ENCODE measurements around the gene DIP2A. TPM values are rescaled to one million over a fixed set of nuclear protein-coding genes. Genes with fewer than 3 reads are reported as not detected.

The DIP2A gene
- polyA plus RNA-seq, 3 donors: 4.6 to 55.4 (median 6.1) TPM

- Histone ChIP-seq H3K4me1 (ENCODE audit: control insufficient read depth in 1 of 2, insufficient read depth in 2 of 2, low read length in 2 of 2) (no peaks in the 10 kb centered on the region), H4K20me1 (ENCODE audit: insufficient read depth, low read length) (no peaks in the 10 kb centered on the region), H3K9ac (ENCODE audit: insufficient read depth, low read length, poor library complexity, severe bottlenecking) (no peak overlapping the region), H3K4me3 (replicated peaks in 1 of 3; ENCODE audit: low read depth in 2 of 3, low read length in 3 of 3) (no peak overlapping the region), H3K27me3 (ENCODE audit: control insufficient read depth in 2 of 2, insufficient read depth in 2 of 2, low read length in 2 of 2) (no peaks in the 10 kb centered on the region), H2AFZ (ENCODE audit: insufficient read depth, low read depth, low read length, poor library complexity, severe bottlenecking) (no peak overlapping the region), H3K79me2 (ENCODE audit: insufficient read depth, low read length) (no peaks in the 10 kb centered on the region), H3K4me2 (replicated peaks; ENCODE audit: extremely low read depth, low read length, poor library complexity, severe bottlenecking) (no peak overlapping the region), H3K9me3 (replicated peaks in 1 of 2; ENCODE audit: control insufficient read depth in 1 of 2, insufficient read depth in 1 of 2, low read length in 2 of 2) (peaks cover 15 to 54% of the 10 kb centered on the region in 2 donors), H3K36me3 (replicated peaks in 1 of 2; ENCODE audit: control insufficient read depth in 1 of 2, insufficient read depth in 2 of 2, low read length in 2 of 2) (no peaks in the 10 kb centered on the region), H3K27ac (ENCODE audit: low read depth in 1 of 2, low read length in 2 of 2) (no peak overlapping the region)
- intact Hi-C loops (cut with micrococcal nuclease): no loop called here
- no peak overlapping the region for H3K4me3 Mint-ChIP-seq
- peaks cover 0 to 3% of the 10 kb centered on the region in 2 donors for H3K36me3 Mint-ChIP-seq
- no peak for TF ChIP-seq CTCF (IDR thresholded peaks at IDR 0.05)
- H3K4me1 Mint-ChIP-seq: no peaks in the 10 kb centered on the region
- no peak for DNase-seq
- peaks cover 29 to 57% (median 48%) of the 10 kb centered on the region in 7 donors for H3K9me3 Mint-ChIP-seq
- whole genome bisulfite sequencing (ENCODE audit: insufficient coverage): 90% methylated on average over 6 of the region's 8 CpGs
- H3K27me3 Mint-ChIP-seq (ENCODE audit: low read depth in 3 of 3): peaks cover 0 to 2% (median 0%) of the 10 kb centered on the region in 3 donors
- H3K27ac Mint-ChIP-seq: no peak overlapping the region
These were observed 135.6 kb downstream of the DIP2A start for GRCh38 chr21:46594276-46594675.

GRCh38 chr21:46596201-46596600 is 137.5 kb downstream of the DIP2A start:
- Histone ChIP-seq H3K79me2 (ENCODE audit: insufficient read depth, low read length) (no peaks in the 10 kb centered on the region), H3K9ac (ENCODE audit: insufficient read depth, low read length, poor library complexity, severe bottlenecking) (no peak overlapping the region), H3K4me1 (ENCODE audit: control insufficient read depth in 1 of 2, insufficient read depth in 2 of 2, low read length in 2 of 2) (no peaks in the 10 kb centered on the region), H4K20me1 (ENCODE audit: insufficient read depth, low read length) (no peaks in the 10 kb centered on the region), H3K36me3 (replicated peaks in 1 of 2; ENCODE audit: control insufficient read depth in 1 of 2, insufficient read depth in 2 of 2, low read length in 2 of 2) (no peaks in the 10 kb centered on the region), H2AFZ (ENCODE audit: insufficient read depth, low read depth, low read length, poor library complexity, severe bottlenecking) (no peak overlapping the region), H3K4me3 (replicated peaks in 1 of 3; ENCODE audit: low read depth in 2 of 3, low read length in 3 of 3) (no peak overlapping the region), H3K9me3 (replicated peaks in 1 of 2; ENCODE audit: control insufficient read depth in 1 of 2, insufficient read depth in 1 of 2, low read length in 2 of 2) (peaks cover 15 to 54% of the 10 kb centered on the region in 2 donors), H3K27me3 (ENCODE audit: control insufficient read depth in 2 of 2, insufficient read depth in 2 of 2, low read length in 2 of 2) (no peaks in the 10 kb centered on the region), H3K4me2 (replicated peaks; ENCODE audit: extremely low read depth, low read length, poor library complexity, severe bottlenecking) (no peak overlapping the region), H3K27ac (ENCODE audit: low read depth in 1 of 2, low read length in 2 of 2) (no peak overlapping the region)
- H3K27me3 Mint-ChIP-seq (ENCODE audit: low read depth in 3 of 3): no peaks in the 10 kb centered on the region
- DNase-seq: no peak
- H3K4me1 Mint-ChIP-seq: peaks cover under 1% of the 10 kb centered on the region
- intact Hi-C loops (cut with micrococcal nuclease): no loop called here
- H3K27ac Mint-ChIP-seq: no peak overlapping the region
- no peak overlapping the region for H3K4me3 Mint-ChIP-seq
- peaks cover 25 to 49% (median 38%) of the 10 kb centered on the region in 7 donors for H3K9me3 Mint-ChIP-seq
- H3K36me3 Mint-ChIP-seq: peaks cover 0 to 3% of the 10 kb centered on the region in 2 donors
- TF ChIP-seq CTCF (IDR thresholded peaks at IDR 0.05): no peak
- WGBS (ENCODE audit: insufficient coverage): no CpG with 5 or more reads among the region's 1 CpG
